ENCODE measurements around the gene ACYP2.
A peak's percentile ranks its signal among the peaks of the same experiment; 100 is the strongest.
"Not testable (repeated sequence)": the region's sequence is repeated elsewhere in the genome, so short reads cannot be mapped to it uniquely, and the experiment has no call there.

Gene ACYP2

DNA sequence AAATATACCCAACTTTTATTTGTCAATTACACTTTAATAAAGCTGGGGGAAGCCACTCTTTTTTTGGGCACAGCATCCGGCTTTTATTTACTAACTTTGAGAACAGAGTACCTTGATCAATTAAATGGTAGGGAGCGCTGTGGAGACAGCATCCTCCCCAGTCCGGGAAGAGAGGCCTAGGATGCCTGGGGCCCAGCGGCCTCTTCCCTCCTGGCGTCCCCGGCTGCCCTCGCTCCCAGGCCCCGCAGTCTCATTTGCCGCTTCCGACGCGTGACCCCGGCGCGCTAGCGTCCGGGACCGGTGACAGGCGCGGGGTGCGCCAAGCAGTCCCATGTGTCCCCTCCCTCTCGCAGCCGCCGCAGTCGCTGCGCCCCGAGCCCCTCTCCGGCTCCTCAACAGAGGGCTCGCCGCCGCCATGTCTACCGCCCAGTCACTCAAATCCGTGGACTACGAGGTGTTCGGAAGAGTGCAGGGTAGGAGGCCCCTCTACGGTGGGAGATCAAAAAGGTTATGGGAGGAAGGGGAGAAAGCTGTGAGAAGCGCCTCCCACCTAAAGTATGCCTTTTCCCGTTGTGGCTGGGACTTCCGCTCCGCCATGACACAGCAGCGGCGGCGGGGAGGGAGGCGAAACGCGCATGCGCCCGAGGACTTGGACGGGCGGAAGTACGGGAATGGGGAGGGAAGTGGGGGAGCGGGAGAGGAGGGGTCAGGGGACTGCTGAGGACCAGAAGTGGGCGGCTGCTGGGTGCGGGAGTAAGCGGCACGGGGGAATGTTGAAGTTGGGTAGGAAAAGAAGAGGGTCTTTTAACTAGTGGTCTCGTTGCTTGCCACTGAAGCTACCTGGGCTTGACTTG, at the start of gene ACYP2:
ACYP2 (plus strand) TSS at position 332 of the 854 bp plus-strand sequence.
- DNase-seq (ENCODE audit: low read depth): peak; percentile 89

- DNase-seq (ENCODE audit: low read depth): no peak
Measured at GRCh38 chr2:54065891-54066290, 49.5 kb upstream of the ACYP2 start.

DNA sequence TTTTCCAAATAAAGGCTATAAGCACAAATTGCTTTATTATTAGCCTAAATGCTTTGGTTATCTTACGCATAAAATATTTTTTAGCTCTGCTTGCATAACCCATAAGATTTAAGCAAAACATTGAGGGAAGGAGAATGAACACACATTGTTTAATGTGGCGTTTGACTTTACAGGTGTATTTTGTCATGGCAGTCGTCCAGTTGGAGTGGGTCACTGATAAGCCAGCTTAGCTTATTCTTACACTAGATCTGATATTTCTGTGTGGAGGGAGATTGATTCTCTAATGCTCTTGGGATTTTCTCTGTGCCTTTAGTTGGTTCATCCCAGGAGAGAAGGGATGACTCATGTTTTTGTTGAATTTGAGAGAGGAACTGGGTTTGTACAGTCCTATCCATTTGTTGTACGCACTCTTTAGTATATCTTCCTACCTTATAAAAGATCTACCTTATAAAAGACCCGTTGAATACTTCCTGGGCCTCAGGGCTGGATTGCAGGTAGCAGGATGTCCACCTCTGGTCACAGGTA, 47.5 kb upstream of the ACYP2 start:
- no peak for DNase-seq (ENCODE audit: low read depth)

DNA sequence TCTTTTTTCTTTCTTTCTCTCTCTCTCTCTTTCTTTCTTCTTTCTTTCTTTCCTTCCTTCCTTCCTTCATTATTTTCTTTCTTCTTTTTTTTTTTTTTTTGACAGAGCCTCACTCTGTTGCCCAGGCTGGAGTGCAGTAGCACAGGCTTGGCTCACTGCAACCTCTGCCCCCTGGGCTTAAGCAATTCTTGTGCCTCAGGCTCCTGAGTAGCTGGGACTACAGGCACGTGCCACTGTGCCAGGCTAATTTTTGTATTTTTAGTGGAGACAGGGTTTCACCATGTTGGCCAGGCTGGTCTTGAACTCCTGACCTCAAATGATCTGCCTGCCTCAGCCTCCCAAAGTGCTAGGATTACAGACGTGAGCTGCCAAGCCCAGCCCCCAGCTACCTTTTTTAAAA, 42.9 kb upstream of the ACYP2 start:
- not testable (repeated sequence) for DNase-seq (ENCODE audit: low read depth)

DNA sequence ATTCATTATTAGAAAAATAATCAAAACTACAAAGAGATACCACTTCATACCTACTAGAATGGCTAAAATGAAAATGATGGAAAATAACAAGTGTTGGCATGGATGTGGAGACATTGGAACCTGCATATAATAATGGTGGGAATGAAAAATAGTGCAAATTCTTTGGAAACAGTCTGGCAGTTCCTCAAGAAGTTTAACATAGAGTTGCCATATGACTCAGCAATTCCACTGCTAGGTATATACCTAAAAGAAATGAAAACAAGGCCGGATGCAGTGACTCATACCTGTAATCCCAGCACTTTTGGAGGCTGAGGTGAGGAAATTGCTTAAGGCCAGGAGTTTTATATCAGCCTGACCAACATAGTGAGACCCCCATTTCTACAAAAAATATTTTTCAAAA, 41.6 kb upstream of the ACYP2 start:
- no peak for DNase-seq (ENCODE audit: low read depth)

DNA sequence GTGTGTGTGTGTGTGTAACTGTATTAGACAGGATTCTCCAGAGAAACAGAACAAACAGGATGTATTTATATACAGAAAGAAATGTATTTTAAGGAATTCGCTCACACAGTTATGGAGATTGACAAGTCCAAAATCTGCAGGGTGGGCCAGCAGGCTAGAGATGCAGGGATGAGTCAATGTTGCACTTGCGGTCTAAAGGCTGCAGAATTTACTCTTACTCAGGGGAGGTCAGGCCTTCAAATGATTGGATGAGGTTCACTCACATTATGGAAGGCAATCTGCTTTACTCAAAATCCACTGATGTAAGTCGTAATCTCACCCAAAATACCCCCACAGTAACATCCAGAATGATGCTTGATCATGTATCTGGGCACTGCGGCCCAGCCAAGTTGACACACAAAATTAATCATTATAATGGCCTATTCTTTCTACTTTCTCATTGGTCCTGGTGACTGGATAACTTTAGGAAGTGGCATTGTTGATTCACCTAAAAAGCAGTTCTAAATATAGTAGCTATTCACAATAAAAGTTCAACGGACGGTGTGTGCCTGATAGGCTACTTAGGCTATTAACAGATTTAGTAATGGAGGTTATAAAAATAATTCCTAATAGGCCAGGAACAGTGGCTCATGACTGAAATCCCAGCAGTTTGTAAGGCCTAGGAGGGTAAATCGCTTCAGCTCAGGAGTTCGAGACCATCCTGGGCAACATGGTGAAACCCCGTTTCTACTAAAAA, 40.6 kb upstream of the ACYP2 start:
- no peak for DNase-seq (ENCODE audit: low read depth)

- no peak for DNase-seq (ENCODE audit: low read depth)
Measured at GRCh38 chr2:54076586-54076985, 38.8 kb upstream of the ACYP2 start.

- DNase-seq (ENCODE audit: low read depth): no peak
Measured at GRCh38 chr2:54077088-54077900, 38.1 kb upstream of the ACYP2 start.

DNA sequence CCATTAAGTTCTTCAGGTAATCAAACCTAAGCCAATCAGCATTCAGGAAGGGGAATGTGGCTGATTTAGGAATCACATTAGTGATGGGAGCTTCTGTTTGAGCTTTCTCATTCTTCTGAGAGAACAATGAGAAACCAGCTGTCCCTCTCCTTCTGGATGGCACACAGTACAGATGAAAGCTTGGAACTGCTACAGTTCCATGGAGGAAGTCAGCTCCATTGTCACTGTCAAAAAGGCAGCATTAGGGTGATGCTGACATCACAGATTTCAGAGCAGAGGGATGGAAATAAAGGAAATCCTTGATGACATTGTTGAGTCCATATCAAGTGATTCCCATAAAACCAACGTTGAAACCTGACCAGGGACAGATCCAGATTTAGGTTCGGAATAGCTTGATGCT, 36.1 kb upstream of the ACYP2 start:
- DNase-seq (ENCODE audit: low read depth): no peak

GRCh38 chr2:54081574-54081973, 33.8 kb upstream of the ACYP2 start:
- DNase-seq (ENCODE audit: low read depth): peak; percentile 17

- DNase-seq (ENCODE audit: low read depth): no peak
Measured at GRCh38 chr2:54083021-54083420, 32.4 kb upstream of the ACYP2 start.

DNA sequence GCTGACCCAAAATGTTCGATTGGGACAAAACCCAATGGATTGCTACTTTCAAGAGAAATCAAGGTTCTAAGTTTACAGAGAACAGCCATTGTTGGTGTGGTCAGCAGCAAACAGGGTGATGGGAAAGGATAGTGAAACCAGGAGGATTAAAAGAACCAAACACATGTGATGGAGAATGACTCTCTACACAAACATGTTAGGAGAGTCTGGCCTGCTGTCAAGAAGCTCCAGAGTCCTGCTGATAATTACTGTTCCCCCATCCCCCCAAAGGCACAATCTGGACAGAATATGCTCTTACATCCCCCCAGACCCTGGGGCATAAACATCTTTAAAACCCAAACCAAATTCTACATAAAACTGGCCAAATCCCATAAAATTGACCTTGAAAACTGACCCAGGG, 32.0 kb upstream of the ACYP2 start:
- DNase-seq (ENCODE audit: low read depth): no peak

DNA sequence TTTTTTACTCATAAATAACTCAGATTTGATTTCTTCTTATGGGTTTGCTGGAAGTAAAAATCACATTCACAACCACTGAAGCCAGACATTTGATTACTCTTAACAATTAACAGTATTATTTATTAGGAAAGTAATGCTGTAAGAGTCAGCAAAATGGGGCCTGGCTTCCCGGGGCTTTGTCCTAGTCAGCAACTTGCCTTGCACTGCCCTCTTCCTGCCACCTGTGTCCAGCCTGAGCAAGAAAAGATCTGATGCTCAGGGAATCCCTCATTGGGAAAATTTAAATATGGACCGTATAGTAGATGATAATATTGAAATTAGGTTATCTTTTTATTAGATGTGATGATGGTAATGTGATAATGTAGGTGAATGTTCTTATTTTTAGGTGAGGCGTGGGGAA, 30.8 kb upstream of the ACYP2 start:
- DNase-seq (ENCODE audit: low read depth): no peak

DNA sequence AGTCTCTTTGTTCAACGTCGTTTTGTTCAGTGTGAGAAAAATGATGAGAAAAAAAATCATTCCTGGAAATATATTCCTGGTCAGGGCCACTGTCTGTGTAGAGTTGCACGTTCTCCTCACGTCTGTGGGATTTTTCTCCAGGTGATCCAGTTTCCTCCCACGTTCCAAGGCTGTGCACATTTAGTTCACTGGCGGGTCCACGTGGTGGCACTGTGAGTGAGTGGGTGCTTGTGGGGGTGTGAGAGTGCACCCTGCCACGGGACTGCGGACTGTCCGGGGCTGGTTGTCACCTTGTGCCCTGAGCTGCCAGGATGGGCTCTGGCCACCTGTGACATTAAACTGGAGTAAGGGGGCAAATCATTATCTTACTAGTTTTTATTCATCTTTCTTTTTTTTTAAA, 30.3 kb upstream of the ACYP2 start:
- no peak for DNase-seq (ENCODE audit: low read depth)

- no peak for DNase-seq (ENCODE audit: low read depth)
Measured at GRCh38 chr2:54086157-54086556, 29.3 kb upstream of the ACYP2 start.

DNA sequence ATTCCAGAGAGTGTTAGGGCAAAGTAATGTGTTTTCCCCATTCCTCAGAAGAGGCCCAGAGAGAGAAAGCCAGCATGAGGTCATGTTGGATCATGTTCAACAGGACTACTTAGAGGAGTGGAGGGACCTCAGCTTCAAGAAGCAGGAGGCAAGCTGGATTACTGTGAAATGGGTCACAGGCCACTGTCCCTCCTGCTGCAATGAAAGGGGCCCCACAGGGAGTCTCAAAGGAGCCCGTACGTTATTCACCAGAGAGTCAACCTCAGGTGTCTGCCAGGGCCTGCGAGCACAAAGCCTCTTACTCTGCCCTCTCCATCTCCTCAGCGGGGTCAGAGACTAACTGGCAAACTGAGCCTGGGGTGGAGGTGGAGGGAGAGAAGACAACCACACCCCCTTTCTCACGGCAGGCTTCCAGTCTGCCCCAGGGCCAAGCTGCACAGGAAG, 27.2 kb upstream of the ACYP2 start:
- no peak for DNase-seq (ENCODE audit: low read depth)

- DNase-seq (ENCODE audit: low read depth): no peak
Measured at GRCh38 chr2:54088719-54089118, 26.7 kb upstream of the ACYP2 start.

GRCh38 chr2:54090521-54091117, 24.8 kb upstream of the ACYP2 start:
- DNase-seq (ENCODE audit: low read depth): no peak

DNA sequence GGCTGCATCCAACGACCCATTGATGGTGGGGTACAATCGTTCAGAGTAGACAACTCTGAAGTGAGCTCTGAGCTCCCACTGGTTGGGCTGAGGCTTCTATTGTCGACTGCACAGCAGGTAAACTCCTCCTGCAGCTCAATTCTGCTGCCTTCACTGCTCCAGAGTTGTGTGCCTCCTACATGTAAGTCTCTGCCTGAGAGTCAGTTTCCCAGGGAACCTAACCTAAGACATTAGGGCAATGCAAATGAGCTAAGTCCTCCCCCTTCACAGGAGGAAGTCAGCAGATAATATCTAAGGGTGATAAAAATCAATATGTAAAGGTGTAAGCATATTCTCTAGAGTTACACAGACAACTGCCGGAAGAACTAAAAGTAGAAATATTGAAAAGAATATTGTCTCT, 22.5 kb upstream of the ACYP2 start:
- DNase-seq (ENCODE audit: low read depth): no peak

GRCh38 chr2:54095406-54095805, 20.0 kb upstream of the ACYP2 start:
- not testable (repeated sequence) for DNase-seq (ENCODE audit: low read depth)

DNA sequence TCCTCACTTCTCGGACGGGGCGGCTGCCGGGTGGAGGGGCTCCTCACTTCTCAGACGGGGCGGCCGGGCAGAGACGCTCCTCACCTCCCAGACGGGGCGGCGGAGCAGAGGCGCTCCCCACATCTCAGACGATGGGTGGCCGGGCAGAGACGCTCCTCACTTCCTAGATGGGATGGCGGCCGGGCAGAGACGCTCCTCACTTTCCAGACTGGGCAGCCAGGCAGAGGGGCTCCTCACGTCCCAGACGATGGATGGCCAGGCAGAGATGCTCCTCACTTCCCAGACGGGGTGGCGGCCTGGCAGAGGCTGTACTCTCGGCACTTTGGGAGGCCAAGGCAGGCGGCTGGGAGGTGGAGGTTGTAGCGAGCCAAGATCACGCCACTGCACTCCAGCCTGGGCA, 19.3 kb upstream of the ACYP2 start:
- DNase-seq (ENCODE audit: low read depth): not testable (repeated sequence)

- no peak for DNase-seq (ENCODE audit: low read depth)
Measured at GRCh38 chr2:54097124-54097523, 18.3 kb upstream of the ACYP2 start.

Data from activated T-helper 9 cell treated with anti-CD3 and anti-CD28 coated beads, Interleukin-2, amount 50 U/mL, for 16 hours (primary cell).